Fibroblast of the aortic adventitia (primary cell): ENCODE data around the gene APOL2. TPM values are rescaled to one million over a fixed set of nuclear protein-coding genes. Genes with fewer than 3 reads are reported as not detected.
"Not testable (repeated sequence)": the region's sequence is repeated elsewhere in the genome, so short reads cannot be mapped to it uniquely, and the experiment has no call there.

Experiments used
- DNase-seq: peaks from one replicate; pipeline ENCODE4 v3.0.0-alpha.2; 2010; ENCODE audit warnings: low read depth
- H3K4me3 ChIP-seq: 2 replicates; pipeline ENCODE4 v1.5.1; 2011; ENCODE audit warnings: low read depth, mild to moderate bottlenecking, control low read depth, low read length, moderate library complexity
- total RNA-seq: library from RNA; depleted of rRNA; stranded (reverse); fragments of >200 nt; gene quantifications from 2 replicates; pipeline ENCODE4 v1.2.3, GENCODE V29; 2012; ENCODE audit warnings: low replicate concordance
- TF ChIP-seq, protein P1 (sequence below): IDR thresholded peaks from 2 replicates; pipeline ENCODE4 v1.5.1; 2011; ENCODE audit warnings: mild to moderate bottlenecking, low read length, control low read depth, inconsistent platforms; ENCODE audit not compliant: insufficient read depth

The APOL2 gene
- total RNA-seq, 1 donor = 45.2 TPM

DNA sequence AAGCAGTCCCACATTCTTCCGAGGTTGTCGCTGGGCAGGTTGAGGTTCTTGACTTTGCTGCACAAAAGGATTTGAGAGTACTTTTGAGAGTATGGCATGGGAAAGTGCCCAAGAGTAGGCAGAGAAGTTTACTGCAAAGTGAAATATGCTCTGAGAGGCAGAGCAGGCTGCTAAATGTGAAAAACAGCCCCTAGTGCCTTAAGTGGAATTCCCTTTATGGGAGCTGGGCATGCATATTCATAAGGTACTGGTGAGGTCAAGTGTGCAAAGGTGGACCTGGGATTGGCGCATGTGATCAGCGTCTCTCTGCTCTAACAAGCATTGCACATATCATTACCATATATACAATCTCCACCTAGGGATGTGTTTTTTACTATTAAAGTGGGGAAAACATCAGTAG, 25.7 kb downstream of the APOL2 start:
- TF ChIP-seq, protein P1, sequence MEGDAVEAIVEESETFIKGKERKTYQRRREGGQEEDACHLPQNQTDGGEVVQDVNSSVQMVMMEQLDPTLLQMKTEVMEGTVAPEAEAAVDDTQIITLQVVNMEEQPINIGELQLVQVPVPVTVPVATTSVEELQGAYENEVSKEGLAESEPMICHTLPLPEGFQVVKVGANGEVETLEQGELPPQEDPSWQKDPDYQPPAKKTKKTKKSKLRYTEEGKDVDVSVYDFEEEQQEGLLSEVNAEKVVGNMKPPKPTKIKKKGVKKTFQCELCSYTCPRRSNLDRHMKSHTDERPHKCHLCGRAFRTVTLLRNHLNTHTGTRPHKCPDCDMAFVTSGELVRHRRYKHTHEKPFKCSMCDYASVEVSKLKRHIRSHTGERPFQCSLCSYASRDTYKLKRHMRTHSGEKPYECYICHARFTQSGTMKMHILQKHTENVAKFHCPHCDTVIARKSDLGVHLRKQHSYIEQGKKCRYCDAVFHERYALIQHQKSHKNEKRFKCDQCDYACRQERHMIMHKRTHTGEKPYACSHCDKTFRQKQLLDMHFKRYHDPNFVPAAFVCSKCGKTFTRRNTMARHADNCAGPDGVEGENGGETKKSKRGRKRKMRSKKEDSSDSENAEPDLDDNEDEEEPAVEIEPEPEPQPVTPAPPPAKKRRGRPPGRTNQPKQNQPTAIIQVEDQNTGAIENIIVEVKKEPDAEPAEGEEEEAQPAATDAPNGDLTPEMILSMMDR = no peak
- no peak overlapping the region for H3K4me3 ChIP-seq
- DNase-seq = no peak

DNA sequence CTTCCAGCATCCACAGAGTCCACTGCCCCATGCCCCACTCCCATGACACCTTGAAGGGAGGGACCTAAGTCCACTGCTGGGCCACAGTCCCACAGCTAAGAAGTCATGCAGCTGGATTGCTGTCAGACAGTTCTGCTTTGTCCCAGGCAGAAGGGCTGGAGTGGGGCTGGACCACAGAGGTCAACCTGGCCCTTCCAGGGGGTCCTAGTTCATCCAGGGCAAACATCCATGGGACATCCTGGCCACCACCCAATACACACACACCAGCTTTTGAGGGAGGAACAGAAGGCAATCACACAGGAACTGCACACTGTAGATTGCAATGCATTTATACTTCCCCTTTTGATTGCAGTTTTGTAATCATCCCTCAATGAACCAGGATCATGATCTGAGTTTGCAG, 26.4 kb downstream of the APOL2 start:
- TF ChIP-seq, protein P1 = no peak
- no peak for DNase-seq
- H3K4me3 ChIP-seq = no peak overlapping the region

DNA sequence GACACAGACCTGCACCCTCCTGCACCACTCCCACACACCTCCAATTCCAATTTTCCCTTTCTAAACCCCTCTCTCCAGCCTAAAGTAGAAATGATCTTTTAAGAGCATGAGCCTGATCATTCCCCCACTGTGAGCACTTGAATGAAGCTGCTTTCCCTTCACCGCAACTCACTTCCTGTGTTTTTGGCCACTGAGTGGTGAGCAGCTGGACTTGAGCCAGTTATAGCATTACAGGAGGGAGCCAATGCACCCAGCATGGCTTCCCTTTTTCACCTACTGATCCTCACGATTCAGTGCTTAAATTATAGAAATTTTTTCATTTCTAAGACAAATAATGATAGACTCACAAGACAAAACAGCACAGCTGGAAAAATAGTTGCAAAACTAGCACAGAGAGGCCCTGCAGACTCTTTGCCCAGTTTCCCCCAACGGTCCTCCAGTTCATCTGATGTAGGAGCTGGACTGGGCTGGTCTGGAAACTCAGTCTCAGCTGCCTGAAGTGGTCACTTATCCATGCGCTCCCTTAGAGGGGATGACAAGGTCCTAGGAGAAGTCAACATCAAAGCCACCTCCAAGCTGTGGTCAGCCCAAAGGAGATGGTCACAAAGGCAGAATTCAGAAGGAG, 28.0 kb downstream of the APOL2 start:
- TF ChIP-seq, protein P1 = no peak
- peak; percentile 52 for DNase-seq

DNA sequence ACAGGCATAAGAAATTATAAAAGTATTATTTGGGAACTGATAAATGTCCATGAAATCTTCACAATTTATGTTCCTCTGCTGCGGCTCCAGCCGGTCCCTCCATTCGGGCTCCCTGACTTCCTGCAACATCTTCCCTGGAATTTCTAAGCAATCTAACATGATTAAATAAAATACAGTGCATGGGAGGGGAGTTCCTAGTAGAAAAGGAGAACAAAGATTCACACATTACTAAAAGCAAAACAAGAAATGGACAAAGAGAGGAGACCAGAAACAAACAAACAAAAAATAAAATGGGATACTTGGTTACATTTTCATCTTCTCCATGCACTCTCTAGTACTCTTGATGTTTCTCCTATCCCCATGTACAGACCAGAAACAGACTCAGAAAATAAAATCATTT, 29.1 kb downstream of the APOL2 start:
- TF ChIP-seq, protein P1 = no peak
- no peak for DNase-seq
- no peak overlapping the region for H3K4me3 ChIP-seq

More for the DNA sequence above, 28.0 kb downstream of the APOL2 start:
- H3K4me3 ChIP-seq = no peak overlapping the region

DNA sequence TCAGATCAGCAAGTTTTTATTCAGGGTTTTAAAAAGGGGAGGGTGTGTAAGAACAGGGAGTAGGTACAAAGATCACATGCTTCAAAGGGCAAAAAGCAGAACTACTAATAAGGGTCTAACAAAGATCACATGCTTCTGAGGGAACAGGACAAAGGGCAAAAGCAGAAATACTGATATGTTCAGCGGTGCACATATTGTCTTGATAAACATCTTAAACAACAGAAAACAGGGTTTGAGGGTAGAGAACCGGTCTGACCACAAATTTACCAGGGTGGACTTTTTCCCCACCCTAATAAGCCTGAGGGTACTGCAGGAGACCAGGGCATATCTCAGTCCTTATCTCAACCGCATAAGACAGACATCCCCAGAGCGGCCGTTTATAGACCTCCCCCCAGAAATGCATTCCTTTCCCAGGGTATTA, 29.8 kb downstream of the APOL2 start:
- DNase-seq, H3K4me3 ChIP-seq: not testable (repeated sequence)

DNA sequence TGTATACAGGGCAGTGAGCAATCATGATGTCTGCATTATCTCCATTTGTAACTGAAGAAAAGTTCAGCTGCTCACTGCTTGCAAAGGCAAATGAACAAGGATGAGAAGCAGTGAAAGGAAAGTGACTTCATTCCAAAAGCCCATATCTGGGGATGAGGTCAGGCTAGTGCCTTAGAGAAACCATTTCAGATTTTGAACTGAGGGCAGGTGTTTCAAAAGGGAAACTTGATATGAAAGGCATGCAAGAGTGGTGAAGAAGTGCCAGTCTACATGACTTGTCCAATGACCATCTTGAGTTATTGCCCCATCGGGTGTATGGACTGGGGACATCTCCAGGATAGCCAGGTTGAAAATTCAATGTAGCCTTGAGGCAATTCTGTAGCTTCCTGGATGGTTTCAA, 30.4 kb downstream of the APOL2 start:
- no peak for DNase-seq
- TF ChIP-seq, protein P1 = no peak
- H3K4me3 ChIP-seq = no peak overlapping the region

DNA sequence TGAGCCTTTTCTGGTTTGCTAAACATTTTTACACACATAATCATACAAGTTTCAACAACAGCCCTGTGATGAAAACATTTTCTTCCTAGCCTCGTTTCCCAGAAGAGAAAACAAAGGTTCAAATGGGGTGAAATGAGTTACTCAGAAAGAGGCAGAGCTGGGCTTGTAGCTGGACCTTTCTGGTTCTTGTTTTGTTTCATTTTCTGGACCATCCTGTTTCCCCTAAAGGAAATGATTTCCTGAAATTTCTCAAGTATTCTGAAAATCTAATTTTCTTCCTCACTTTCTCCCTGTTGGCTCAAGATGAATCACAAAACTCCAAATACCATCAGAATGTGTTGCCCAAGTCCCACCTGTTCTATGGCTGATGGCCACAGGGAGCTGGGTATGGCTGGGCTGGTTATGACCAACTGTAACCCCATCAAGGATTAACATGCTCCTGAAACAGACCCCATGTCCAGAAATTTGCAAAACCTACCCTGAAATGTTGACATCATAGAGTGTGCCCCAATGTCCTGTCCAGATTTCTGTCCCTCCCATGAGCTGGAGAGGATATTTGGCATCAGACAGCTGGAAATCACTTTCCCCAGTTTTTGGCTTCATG, 31.1 kb downstream of the APOL2 start:
- H3K4me3 ChIP-seq = no peak overlapping the region
- DNase-seq = no peak
- TF ChIP-seq, protein P1 = no peak
